ENCODE measurements around the gene BRPF1. TPM values are rescaled to one million over a fixed set of nuclear protein-coding genes. Genes with fewer than 3 reads are reported as not detected.

BRPF1 gene
- total RNA-seq, 1 experiment from 2014 or later, result 7.8 TPM

DNA sequence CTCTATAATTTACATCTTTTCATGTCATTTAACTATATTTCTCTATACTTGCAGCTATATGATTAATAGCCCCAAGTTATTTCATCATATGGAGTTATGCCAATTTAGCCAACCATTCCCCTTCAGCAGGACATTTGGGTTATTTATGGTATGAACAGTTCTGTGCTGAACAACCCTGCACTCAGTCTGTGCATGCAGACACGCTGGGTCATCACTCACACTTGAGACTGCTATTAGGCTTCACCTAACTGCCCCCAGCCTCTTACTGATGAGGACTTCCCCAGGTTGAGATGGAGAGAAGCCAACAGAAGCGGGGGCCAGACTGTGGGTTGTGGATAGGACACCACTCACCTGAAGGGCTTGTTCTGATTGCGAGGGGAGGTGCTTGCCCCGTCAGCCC is 53.4 kb downstream of the BRPF1 start:
- DNase-seq (ENCODE audit: extremely low read depth, low read depth), result no peak

GRCh38 chr3:9785602-9786001 is 54.1 kb downstream of the BRPF1 start:
- DNase-seq (ENCODE audit: extremely low read depth, low read depth), result no peak

DNA sequence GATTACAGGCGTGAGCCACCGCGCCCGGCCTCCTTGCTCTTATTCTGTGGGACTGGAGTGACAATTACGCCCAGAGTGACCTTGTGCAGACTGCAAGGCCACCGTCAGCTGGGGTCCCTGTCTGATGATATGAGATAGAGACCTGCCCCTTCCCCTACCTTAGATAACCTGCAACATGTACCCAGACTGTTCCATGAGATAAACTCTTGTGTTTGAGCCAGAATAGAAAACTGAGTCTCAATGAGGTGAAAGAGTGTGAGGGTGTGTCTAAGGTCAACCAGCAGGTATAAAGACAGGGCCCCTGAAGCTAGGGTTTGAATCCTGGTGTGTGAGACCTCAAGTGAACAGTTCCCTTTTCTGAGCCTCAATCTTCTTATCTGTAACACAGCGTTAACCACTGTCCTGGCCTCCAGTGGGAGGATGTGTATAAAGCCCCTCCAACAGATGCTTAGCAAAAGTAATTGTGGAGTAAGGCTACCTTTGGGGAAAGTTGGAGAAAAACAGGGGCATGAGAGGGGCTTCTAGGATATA is 54.7 kb downstream of the BRPF1 start:
- no peak for DNase-seq (ENCODE audit: extremely low read depth, low read depth)

GRCh38 chr3:9786825-9787669 is 55.5 kb downstream of the BRPF1 start:
- no peak for DNase-seq (ENCODE audit: extremely low read depth, low read depth)

DNA sequence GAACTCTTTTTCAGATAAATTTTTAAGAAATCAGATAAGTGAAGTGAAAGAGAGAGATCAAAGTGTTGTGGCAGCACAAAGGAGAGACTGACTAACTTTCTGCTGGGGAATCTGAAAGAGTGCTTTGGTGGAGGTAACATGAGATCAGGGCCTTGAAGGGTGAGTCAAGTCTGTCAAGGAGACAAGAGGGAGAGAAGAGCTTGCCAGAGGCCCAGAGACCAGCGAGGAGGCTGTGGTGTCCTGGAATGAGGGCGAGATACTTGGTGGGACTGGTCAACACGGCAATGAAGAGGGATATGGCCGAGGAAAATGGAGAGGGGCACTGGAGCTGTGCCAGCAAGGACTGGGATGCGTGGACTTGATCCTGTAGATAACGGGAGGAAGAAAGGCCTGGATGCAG is 56.2 kb downstream of the BRPF1 start:
- DNase-seq (ENCODE audit: extremely low read depth, low read depth), result no peak

- no peak for DNase-seq (ENCODE audit: extremely low read depth, low read depth)
These were observed 59.6 kb downstream of the BRPF1 start for GRCh38 chr3:9791127-9791526.

GRCh38 chr3:9791790-9792404 is 60.4 kb downstream of the BRPF1 start:
- no peak for DNase-seq (ENCODE audit: extremely low read depth, low read depth)

GRCh38 chr3:9792405-9793160 is 61.0 kb downstream of the BRPF1 start, which contains the start of the genes ARPC4 and TADA3:
Gene ARPC4, plus strand, starts transcription at chr3:9793082. Its CDS starts 40 bp downstream, at chr3:9793122.
Gene TADA3, minus strand, starts transcription at chr3:9792473. Its CDS starts 1,007 bp downstream, at chr3:9791466.
- DNase-seq (ENCODE audit: extremely low read depth, low read depth), result peak; percentile 82

DNA sequence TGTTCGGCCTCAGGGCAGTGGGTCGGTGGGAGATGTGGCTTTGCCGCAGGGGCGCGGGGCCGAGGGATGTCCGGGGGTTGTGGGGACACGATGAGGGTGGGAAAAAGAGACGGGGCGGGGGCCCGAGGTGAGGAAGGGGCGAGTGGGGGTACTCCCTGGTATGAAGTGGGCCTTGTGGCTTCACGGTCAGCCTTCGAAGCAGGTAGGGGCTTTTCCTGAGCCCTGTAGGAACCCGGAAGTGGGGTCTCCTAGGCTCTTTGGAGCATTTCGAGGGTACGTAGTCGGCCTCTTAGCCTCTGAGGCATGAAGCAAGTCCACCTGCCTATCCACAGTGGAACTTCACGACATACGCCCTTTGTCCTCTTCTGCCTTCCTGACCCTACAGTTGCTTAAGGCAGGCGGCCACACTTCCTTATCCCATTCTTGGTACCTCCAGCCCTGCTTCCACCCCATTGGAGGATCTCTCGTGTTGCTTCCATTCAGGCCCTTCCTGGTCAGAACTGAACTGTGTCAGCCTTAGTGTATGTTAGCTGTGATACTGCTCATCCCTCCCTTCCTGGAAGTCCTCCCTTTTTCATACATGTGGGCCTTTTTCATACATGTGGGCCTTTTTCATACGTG is 61.7 kb downstream of the BRPF1 start:
- no peak for DNase-seq (ENCODE audit: extremely low read depth, low read depth)

GRCh38 chr3:9794400-9794799 is 62.9 kb downstream of the BRPF1 start:
- no peak for DNase-seq (ENCODE audit: extremely low read depth, low read depth)

GRCh38 chr3:9795207-9795606 is 63.7 kb downstream of the BRPF1 start:
- DNase-seq (ENCODE audit: extremely low read depth, low read depth), result no peak

- no peak for DNase-seq (ENCODE audit: extremely low read depth, low read depth)
These were observed 65.8 kb downstream of the BRPF1 start for GRCh38 chr3:9797196-9797945.

Other genes with a start within 250 kb of the BRPF1 start
- not detected in 2 replicates for gene LHFPL4, start 177.9 kb upstream of the BRPF1 start, total RNA-seq (2014; rRNA removed; shearing (Covaris generic))
- gene MTMR14, start 82.2 kb upstream of the BRPF1 start, total RNA-seq (2014; rRNA removed; shearing (Covaris generic)), result 22.6 and 23.3 TPM in 2 replicates
- not detected in 2 replicates for gene CPNE9, start 27.9 kb upstream of the BRPF1 start, total RNA-seq (2014; rRNA removed; shearing (Covaris generic))
- 10.1 and 13.9 TPM in 2 replicates for gene OGG1, start 18.2 kb downstream of the BRPF1 start, total RNA-seq (2014; rRNA removed; shearing (Covaris generic))
- gene CAMK1, start 38.2 kb downstream of the BRPF1 start, total RNA-seq (2014; rRNA removed; shearing (Covaris generic)), result 27.1 and 28.2 TPM in 2 replicates
- gene TADA3, start 60.7 kb downstream of the BRPF1 start, total RNA-seq (2014; rRNA removed; shearing (Covaris generic)), result 45.6 and 49.2 TPM in 2 replicates
- gene ARPC4, start 61.3 kb downstream of the BRPF1 start, total RNA-seq (2014; rRNA removed; shearing (Covaris generic)), result 80.9 and 97.3 TPM in 2 replicates
- gene TTLL3, start 78.5 kb downstream of the BRPF1 start, total RNA-seq (2014; rRNA removed; shearing (Covaris generic)), result 5.2 and 8.2 TPM in 2 replicates
- gene RPUSD3, start 112.3 kb downstream of the BRPF1 start, total RNA-seq (2014; rRNA removed; shearing (Covaris generic)), result 22.2 and 25.3 TPM in 2 replicates
- not detected in 2 replicates for gene CIDEC, start 148.5 kb downstream of the BRPF1 start, total RNA-seq (2014; rRNA removed; shearing (Covaris generic))
- gene JAGN1, start 158.9 kb downstream of the BRPF1 start, total RNA-seq (2014; rRNA removed; shearing (Covaris generic)), result 30.2 and 35.3 TPM in 2 replicates
- gene IL17RE, start 171.1 kb downstream of the BRPF1 start, total RNA-seq (2014; rRNA removed; shearing (Covaris generic)), result 0.12 and 0.23 TPM in 2 replicates
- 18.7 and 24.4 TPM in 2 replicates for gene IL17RC, start 185.4 kb downstream of the BRPF1 start, total RNA-seq (2014; rRNA removed; shearing (Covaris generic))
- 12.8 and 13.6 TPM in 2 replicates for gene CRELD1, start 202.1 kb downstream of the BRPF1 start, total RNA-seq (2014; rRNA removed; shearing (Covaris generic))
- 0.45 and 0.72 TPM in 2 replicates for gene PRRT3, start 220.7 kb downstream of the BRPF1 start, total RNA-seq (2014; rRNA removed; shearing (Covaris generic))